Keratinocyte (primary cell): ENCODE data around the gene DLGAP1.

ENCODE experiments used
- CTCF ChIP-seq, 3 experiments: IDR thresholded peaks in 1 of 3; conservative IDR thresholded peaks in 1 of 3; optimal IDR thresholded peaks in 1 of 3; 2 replicates in 2 of 3; 3 replicates in 1 of 3; pipeline versions ENCODE3 to v1.5.1; 2011; ENCODE audit warnings: low read length in 3 of 3, mild to moderate bottlenecking in 3 of 3, moderate library complexity in 2 of 3, control low read depth in 1 of 3, inconsistent platforms in 1 of 3; ENCODE audit not compliant: insufficient read depth in 2 of 3; ENCODE audit errors: extremely low read depth in 1 of 3
- EZH2 ChIP-seq: IDR thresholded peaks from one replicate; pipeline ENCODE4 v1.6.1; 2012; ENCODE audit warnings: inconsistent platforms, mild to moderate bottlenecking, low read length, moderate library complexity

- TF ChIP-seq EZH2 (no peak), CTCF (optimal IDR thresholded peaks at IDR 0.05 in 1 of 3, IDR thresholded peaks at IDR 0.05 in 1 of 3, conservative IDR thresholded peaks at IDR 0.05 in 1 of 3; ENCODE audit: extremely low read depth in 1 of 3, insufficient read depth in 2 of 3, low read length in 3 of 3) (no peak)
Observed at GRCh38 chr18:3458952-3459853, 995.9 kb downstream of the DLGAP1 start.
